Measurements from ENCODE around the gene LSM3.
A peak's percentile ranks its signal among the peaks of the same experiment; 100 is the strongest.

Gene LSM3

GRCh38 chr3:14158370-14158769, 20.2 kb upstream of the LSM3 start:
- DNase-seq: no peak

- no peak for DNase-seq
Observed at GRCh38 chr3:14159426-14159825, 19.2 kb upstream of the LSM3 start.

- DNase-seq: no peak
Observed at GRCh38 chr3:14161282-14161681, 17.3 kb upstream of the LSM3 start.

DNA sequence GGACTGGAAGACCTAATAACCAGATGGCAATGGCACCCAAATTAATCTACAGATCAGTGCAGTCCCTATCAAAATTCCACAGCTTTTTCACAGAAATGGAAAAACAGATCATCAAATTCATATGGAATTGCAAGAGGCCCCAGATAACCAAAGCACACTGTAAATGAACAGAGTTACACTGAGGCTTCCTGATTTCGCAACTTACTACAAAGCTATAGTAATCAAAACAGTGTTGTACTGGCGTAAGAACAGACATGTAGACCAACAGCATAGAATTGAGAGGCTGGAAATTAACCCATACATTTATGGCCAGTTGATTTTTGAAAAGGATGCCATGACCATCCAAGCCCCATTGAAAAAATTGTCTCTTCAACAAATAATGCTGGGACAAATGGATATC, 16.4 kb upstream of the LSM3 start:
- no peak for DNase-seq

DNA sequence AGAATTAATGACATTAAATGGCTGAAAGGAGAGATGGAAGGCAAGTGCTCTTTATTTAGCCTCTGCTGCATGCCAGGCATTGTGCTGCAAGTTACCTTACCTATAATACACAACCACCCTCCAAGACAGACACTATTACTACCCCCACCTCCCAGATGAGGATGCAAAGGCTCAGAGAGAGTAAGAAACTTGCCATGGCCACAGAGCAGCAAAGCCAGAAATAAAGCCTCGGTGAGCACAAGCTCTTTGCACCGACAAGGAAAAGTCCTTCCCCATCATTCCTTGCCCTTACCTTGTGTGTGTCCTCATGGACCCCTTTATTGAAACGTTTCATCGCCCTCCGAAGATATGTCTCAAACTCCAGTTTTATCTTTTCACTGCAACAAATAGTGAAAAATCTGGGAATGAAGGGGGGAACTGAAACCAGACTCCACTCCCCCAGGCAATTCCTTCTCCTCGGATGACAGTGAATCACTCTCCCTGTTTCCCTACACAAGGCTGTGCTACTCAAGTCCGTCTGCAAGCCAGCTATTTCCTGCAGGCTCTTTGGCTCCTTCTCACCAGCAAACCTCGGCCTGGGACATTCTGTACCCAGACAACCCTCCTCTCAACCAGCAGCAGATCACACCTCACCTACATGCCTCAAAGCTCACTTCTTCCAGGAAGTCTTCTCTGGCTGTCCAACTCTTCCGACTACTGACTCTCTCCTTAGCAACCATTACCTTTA, 11.6 kb upstream of the LSM3 start:
- DNase-seq: no peak

DNA sequence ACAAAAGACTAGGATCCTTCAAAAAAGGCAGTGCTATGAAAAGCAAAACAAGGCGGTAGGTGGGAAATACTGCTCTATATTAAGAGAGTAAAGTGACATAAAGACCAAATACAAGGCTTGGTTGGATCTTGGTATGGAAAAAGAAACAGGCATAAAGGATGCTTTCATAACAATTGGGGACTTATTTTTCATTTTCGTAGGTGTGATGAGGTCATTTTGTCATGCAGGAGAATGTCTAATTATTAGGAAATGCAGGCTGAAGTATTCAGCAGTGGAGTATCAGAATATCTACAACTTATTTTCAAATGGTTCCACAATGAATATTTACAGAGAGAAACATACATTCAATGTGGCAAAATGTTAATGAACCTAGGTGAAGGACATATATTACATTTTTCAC, 9.2 kb upstream of the LSM3 start:
- no peak for DNase-seq

- DNase-seq: no peak
Observed at GRCh38 chr3:14169871-14170270, 8.7 kb upstream of the LSM3 start.

DNA sequence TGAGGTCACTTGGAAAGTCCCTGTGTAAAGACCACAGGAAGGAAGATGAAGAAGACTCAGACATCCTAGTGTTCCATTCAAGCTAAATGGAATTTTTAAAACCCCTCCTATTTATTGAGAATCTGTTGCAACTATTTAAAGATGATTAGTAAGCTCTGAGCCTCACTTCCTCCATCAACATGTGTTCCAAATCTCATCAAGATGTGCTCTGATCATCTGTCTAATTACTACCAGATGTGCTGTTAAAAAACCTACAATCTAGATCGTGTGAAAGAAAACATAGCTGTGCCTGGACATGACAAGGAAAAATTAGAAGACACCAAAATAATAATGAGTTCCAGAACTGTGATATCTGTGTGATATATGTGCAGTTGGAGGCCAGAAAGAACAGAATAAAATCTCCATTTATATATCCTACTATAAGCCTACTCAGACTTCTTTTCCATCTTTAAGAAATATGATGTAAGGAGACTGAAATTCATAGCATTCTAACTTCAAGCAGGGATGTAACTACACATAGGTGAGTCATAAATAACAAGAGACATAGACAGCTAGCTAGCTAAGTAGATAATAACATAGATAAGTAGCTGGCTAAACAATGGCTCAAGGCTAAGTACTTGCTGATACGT, 8.0 kb upstream of the LSM3 start:
- no peak for DNase-seq

DNA sequence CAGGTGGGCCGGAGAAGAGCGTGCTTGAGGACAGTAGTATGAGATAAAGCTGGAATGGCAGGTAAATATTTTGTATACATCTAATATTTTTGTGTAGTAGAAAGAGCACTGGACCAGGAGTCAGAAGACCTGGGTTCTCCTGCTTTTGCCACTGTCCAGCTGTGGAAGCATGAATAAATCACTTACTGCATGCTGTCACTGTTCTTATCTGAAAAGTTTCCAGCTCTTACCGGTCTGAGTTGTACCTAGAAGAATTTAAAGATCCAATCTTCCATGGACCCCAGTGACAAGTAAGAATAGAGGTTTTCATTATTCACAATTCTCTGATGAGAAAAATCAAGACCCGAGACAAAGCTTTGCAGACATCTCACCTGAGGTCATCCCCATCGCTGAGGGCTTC, 6.1 kb upstream of the LSM3 start:
- no peak for DNase-seq

DNA sequence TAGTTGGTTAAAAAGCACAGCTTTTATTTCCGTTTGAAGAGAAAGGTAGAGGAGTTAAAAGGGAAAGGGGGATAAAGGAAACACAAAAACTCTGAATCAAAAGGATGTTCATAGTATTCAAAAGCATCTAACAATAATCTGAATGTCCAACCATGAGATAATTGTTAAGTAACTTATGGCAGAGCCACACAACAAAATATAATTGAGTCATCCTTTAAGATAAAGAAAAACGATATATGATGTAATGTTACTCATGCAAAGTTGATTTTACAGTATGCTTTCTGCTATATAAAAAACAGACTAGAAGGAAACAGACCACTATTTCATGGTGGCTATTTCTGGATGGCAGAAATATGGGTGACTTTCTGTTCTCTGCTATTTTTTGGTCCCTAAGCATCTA, 4.1 kb upstream of the LSM3 start:
- no peak for DNase-seq

- DNase-seq: peak; percentile 20 to 81 (median 69)
Observed at GRCh38 chr3:14175383-14176037, 3.1 kb upstream of the LSM3 start.

GRCh38 chr3:14177580-14178246, 904 bp upstream of the LSM3 start:
- peak in 1 of 5 donors; percentile 11 for DNase-seq

DNA sequence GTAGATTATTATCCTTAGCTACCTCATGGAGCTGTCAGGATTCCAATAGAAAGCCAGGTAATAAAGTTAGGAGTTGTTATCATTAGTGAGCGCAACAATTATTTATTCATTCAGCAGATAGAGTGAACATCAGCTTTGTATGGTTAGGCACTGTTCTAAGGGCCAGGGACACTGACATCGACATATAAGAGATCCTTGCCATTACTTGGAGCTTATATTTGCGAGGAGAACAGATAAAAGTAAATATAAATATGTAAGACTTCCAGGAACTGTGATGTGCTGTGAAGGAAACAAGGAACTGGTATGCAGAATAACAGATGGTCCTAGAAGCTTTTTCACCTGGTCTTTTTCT, 473 bp downstream of the LSM3 start:
- DNase-seq: peak in 1 of 5 donors; percentile 8

- DNase-seq: no peak
Observed at GRCh38 chr3:14179795-14180194, 1.2 kb downstream of the LSM3 start.

GRCh38 chr3:14181253-14181652, 2.6 kb downstream of the LSM3 start:
- DNase-seq: no peak

DNA sequence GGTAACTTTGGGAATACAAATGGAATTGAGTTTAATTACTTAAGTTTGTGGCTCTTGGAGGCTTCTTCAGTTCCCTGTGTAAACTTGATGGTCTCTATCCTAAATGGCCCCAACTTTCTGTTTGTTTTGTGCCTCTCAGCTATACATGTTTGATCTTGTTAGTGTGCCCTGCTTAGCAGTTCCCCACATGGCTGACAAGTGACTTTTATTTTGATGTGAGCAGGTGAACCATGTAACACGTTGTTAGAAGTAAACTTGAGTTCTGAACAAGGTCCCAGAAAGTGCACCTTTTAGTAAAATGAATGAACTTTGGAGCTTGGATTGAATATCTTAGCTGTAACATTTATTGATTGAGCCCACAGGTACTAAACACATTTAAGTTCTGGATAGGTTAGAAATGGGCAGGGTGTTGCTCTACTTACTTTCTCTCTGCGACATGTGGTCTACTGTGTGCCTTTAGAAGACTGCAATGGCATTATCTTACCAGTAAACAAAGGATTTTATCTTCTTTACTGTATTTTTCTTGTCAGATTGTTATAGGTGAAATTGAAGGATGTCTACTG, 4.5 kb downstream of the LSM3 start:
- no peak for DNase-seq

- DNase-seq: no peak
Observed at GRCh38 chr3:14186854-14187458, 8.3 kb downstream of the LSM3 start.

GRCh38 chr3:14188041-14188754, 9.6 kb downstream of the LSM3 start:
- no peak for DNase-seq

GRCh38 chr3:14194865-14195264, 16.2 kb downstream of the LSM3 start:
- no peak for DNase-seq

DNA sequence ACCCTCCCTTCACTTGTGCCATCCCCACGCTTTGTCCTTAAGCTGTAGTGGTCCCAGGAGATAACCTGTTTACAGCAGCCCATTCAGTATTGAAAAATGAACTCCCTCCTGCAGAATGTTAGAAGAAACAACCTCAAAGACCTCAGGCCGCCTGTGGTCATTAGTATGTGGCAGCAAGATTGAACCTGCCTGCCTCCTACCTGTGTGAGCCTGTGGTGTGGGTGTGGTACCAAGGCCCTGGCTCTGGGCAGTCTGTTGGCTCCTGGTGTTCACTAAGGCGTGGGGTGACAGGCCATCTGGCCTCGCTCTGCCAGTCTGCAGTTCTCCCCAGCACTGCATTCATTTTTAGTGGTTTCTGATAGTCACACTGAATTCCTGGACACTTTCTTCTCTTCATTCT, 21.0 kb downstream of the LSM3 start:
- no peak for DNase-seq

DNA sequence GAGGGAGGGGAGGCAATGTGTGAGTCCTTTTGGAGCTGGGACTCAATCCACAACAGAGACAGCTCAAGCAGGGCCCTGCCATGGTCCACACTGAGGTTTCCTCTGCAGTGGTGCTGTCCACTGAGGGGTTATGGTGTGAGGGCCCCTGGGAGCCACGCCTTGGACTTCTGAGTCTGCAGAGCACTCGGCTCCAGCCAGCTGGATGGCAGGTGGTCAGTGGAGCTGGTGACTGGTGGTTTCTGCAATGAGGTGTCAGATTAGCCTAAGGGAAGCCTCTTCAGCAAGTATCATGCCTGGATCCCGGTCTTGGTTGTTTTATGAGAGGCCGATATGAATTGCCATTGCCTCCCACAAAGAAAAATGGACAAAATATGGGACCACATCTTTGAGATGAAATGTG, 21.7 kb downstream of the LSM3 start:
- DNase-seq: no peak

- DNase-seq: no peak
Observed at GRCh38 chr3:14200841-14201240, 22.2 kb downstream of the LSM3 start.

Data from T-helper 1 cell (primary cell).